HepG2 (cell line): ENCODE data around the gene C14orf119. TPM values are rescaled to one million over a fixed set of nuclear protein-coding genes. Genes with fewer than 3 reads are reported as not detected.
A peak's percentile ranks its signal among the peaks of the same experiment; 100 is the strongest.

ENCODE experiments used
- GPN1 ChIP-seq: sonication (generic); formaldehyde crosslinking; IDR thresholded peaks from 2 replicates; pipeline ENCODE4 v1.5.1; 2020; ENCODE audit warnings: missing genetic modification reagents, borderline replicate concordance
- HMGA1 ChIP-seq: sonication (generic); formaldehyde crosslinking; conservative IDR thresholded peaks from 2 replicates; pipeline ENCODE4 v1.4.0; 2020; ENCODE audit warnings: missing genetic modification reagents
- LCORL ChIP-seq, 2 experiments: fragments of 450-650 bp in 1 of 2; sonication (generic) in 1 of 2; formaldehyde crosslinking in 1 of 2; IDR thresholded peaks; 2 replicates each; pipeline versions ENCODE4 v1.5.0 to v1.6.1; 2017 to 2020; ENCODE audit warnings: antibody characterized with exemption in 1 of 2, missing genetic modification reagents in 1 of 2
- MEIS2 ChIP-seq: sonication (generic); formaldehyde crosslinking; IDR thresholded peaks from 2 replicates; pipeline ENCODE4 v1.9.0; 2021; ENCODE audit warnings: mild to moderate bottlenecking, missing genetic modification reagents
- MTF2 ChIP-seq: sonication (generic); formaldehyde crosslinking; IDR thresholded peaks from 2 replicates; pipeline ENCODE4 v1.5.0; 2020; ENCODE audit warnings: missing genetic modification reagents, borderline replicate concordance
- MXD4 ChIP-seq: IDR thresholded peaks from 2 replicates; pipeline ENCODE4 v1.6.1; 2016; ENCODE audit warnings: mild to moderate bottlenecking, missing biosample characterization, missing genetic modification reagents
- PRDM15 ChIP-seq: sonication (generic); formaldehyde crosslinking; IDR thresholded peaks from 2 replicates; pipeline ENCODE4 v1.4.0; 2020; ENCODE audit warnings: missing genetic modification reagents
- SRSF9 ChIP-seq: fragments of 200-400 bp; formaldehyde crosslinking; IDR thresholded peaks from 2 replicates; pipeline ENCODE4 v1.6.1; 2018; ENCODE audit warnings: borderline replicate concordance, mild to moderate bottlenecking, low read depth, low read length; ENCODE audit not compliant: insufficient read depth, poor library complexity, severe bottlenecking
- ZBTB7B ChIP-seq: sonication (generic); formaldehyde crosslinking; IDR thresholded peaks from 2 replicates; pipeline ENCODE4 v1.4.0; 2020; ENCODE audit warnings: missing genetic modification reagents
- ZNF275 ChIP-seq: sonication (generic); formaldehyde crosslinking; IDR thresholded peaks from 2 replicates; pipeline ENCODE4 v1.8.0; 2022; ENCODE audit warnings: missing genetic modification reagents, mild to moderate bottlenecking, inconsistent platforms, borderline replicate concordance
- polyA plus RNA-seq, 8 experiments: library from polyadenylated mRNA; depleted of rRNA in 3 of 8; stranded (reverse) in 7 of 8; unstranded in 1 of 8; fragments of >200 nt; fragmentation: Illumina TruSeq in 4 of 8; extraction: Trizol in 4 of 8; gene quantifications; 2 replicates each; pipeline versions ENCODE4 v1.2.1 to v1.2.3, GENCODE V29; 2011 to 2016; ENCODE audit warnings: low read depth in 4 of 8, missing spikeins in 1 of 8, mixed read lengths in 1 of 8; ENCODE audit not compliant: insufficient read depth in 1 of 8
- total RNA-seq, 5 experiments: library from RNA; depleted of rRNA; stranded (reverse); fragments of >200 nt; fragmentation: Illumina TruSeq; extraction: Trizol; gene quantifications; 2 replicates each; pipeline ENCODE4 v1.2.3, GENCODE V29; 2016; ENCODE audit warnings: low read depth in 1 of 5
- TF ChIP-seq, protein P1 (sequence below): sonication (generic); formaldehyde crosslinking; IDR thresholded peaks from 2 replicates; pipeline ENCODE4 v1.4.0; 2020; ENCODE audit warnings: missing genetic modification reagents, borderline replicate concordance
- TF ChIP-seq, protein P2 (sequence below): sonication (generic); formaldehyde crosslinking; IDR thresholded peaks from 2 replicates; pipeline ENCODE4 v1.5.1; 2020; ENCODE audit warnings: missing genetic modification reagents, mild to moderate bottlenecking, borderline replicate concordance
- TF ChIP-seq, protein P3 (sequence below): IDR thresholded peaks from 2 replicates; pipeline ENCODE4 v1.4.0; 2020; ENCODE audit warnings: mild to moderate bottlenecking, missing genetic modification reagents

Gene C14orf119
- total and polyA plus RNA-seq, 2 of the 13 experiments (the other 11 are each of a cell fraction or from before 2014, with no cell fraction given): 117 to 206 TPM

- TF ChIP-seq, protein P1, sequence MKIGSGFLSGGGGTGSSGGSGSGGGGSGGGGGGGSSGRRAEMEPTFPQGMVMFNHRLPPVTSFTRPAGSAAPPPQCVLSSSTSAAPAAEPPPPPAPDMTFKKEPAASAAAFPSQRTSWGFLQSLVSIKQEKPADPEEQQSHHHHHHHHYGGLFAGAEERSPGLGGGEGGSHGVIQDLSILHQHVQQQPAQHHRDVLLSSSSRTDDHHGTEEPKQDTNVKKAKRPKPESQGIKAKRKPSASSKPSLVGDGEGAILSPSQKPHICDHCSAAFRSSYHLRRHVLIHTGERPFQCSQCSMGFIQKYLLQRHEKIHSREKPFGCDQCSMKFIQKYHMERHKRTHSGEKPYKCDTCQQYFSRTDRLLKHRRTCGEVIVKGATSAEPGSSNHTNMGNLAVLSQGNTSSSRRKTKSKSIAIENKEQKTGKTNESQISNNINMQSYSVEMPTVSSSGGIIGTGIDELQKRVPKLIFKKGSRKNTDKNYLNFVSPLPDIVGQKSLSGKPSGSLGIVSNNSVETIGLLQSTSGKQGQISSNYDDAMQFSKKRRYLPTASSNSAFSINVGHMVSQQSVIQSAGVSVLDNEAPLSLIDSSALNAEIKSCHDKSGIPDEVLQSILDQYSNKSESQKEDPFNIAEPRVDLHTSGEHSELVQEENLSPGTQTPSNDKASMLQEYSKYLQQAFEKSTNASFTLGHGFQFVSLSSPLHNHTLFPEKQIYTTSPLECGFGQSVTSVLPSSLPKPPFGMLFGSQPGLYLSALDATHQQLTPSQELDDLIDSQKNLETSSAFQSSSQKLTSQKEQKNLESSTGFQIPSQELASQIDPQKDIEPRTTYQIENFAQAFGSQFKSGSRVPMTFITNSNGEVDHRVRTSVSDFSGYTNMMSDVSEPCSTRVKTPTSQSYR (CRISPR knock-in tag): peak; percentile 38; the same call in 1 of the 2 replicates
- no peak for TF ChIP-seq PRDM15 (CRISPR knock-in tag)
- TF ChIP-seq, protein P2, sequence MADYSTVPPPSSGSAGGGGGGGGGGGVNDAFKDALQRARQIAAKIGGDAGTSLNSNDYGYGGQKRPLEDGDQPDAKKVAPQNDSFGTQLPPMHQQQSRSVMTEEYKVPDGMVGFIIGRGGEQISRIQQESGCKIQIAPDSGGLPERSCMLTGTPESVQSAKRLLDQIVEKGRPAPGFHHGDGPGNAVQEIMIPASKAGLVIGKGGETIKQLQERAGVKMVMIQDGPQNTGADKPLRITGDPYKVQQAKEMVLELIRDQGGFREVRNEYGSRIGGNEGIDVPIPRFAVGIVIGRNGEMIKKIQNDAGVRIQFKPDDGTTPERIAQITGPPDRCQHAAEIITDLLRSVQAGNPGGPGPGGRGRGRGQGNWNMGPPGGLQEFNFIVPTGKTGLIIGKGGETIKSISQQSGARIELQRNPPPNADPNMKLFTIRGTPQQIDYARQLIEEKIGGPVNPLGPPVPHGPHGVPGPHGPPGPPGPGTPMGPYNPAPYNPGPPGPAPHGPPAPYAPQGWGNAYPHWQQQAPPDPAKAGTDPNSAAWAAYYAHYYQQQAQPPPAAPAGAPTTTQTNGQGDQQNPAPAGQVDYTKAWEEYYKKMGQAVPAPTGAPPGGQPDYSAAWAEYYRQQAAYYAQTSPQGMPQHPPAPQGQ (CRISPR knock-in tag): no peak
- no peak for TF ChIP-seq GPN1
- TF ChIP-seq LCORL (IDR thresholded peaks at IDR 0.05): no peak
- TF ChIP-seq LCORL (CRISPR knock-in tag; IDR thresholded peaks at IDR 0.05): peak; percentile 30; the same call in 1 of the 2 replicates
- no peak for TF ChIP-seq HMGA1
- TF ChIP-seq SRSF9: no peak
- TF ChIP-seq MEIS2 (CRISPR knock-in tag): no peak
- TF ChIP-seq MTF2 (CRISPR knock-in tag): peak; percentile 69; the same call in 1 of the 2 replicates
- TF ChIP-seq, protein P3, sequence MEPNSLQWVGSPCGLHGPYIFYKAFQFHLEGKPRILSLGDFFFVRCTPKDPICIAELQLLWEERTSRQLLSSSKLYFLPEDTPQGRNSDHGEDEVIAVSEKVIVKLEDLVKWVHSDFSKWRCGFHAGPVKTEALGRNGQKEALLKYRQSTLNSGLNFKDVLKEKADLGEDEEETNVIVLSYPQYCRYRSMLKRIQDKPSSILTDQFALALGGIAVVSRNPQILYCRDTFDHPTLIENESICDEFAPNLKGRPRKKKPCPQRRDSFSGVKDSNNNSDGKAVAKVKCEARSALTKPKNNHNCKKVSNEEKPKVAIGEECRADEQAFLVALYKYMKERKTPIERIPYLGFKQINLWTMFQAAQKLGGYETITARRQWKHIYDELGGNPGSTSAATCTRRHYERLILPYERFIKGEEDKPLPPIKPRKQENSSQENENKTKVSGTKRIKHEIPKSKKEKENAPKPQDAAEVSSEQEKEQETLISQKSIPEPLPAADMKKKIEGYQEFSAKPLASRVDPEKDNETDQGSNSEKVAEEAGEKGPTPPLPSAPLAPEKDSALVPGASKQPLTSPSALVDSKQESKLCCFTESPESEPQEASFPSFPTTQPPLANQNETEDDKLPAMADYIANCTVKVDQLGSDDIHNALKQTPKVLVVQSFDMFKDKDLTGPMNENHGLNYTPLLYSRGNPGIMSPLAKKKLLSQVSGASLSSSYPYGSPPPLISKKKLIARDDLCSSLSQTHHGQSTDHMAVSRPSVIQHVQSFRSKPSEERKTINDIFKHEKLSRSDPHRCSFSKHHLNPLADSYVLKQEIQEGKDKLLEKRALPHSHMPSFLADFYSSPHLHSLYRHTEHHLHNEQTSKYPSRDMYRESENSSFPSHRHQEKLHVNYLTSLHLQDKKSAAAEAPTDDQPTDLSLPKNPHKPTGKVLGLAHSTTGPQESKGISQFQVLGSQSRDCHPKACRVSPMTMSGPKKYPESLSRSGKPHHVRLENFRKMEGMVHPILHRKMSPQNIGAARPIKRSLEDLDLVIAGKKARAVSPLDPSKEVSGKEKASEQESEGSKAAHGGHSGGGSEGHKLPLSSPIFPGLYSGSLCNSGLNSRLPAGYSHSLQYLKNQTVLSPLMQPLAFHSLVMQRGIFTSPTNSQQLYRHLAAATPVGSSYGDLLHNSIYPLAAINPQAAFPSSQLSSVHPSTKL (CRISPR knock-in tag): peak; percentile 35; the same call in 1 of the 2 replicates
- TF ChIP-seq ZBTB7B (CRISPR knock-in tag): 0 out of 2 replicates have a peak, but pooled peaks have one; percentile 44
- TF ChIP-seq ZNF275 (CRISPR knock-in tag): no peak
- peak; percentile 39; the same call in 1 of the 2 replicates for TF ChIP-seq MXD4 (CRISPR knock-in tag)
Observed at GRCh38 chr14:23104591-23105347, 9.5 kb downstream of the C14orf119 start, which contains the start of gene CIROP (continued).
